ENCODE results near the gene TRH.

The TRH gene

GRCh38 chr3:129976286-129976685 lies 1.8 kb downstream of the TRH start:
- POLR2A ChIA-PET = no interaction called here
- no peak for DNase-seq (ENCODE audit: extremely low spot score)
- TF ChIP-seq, protein P1, sequence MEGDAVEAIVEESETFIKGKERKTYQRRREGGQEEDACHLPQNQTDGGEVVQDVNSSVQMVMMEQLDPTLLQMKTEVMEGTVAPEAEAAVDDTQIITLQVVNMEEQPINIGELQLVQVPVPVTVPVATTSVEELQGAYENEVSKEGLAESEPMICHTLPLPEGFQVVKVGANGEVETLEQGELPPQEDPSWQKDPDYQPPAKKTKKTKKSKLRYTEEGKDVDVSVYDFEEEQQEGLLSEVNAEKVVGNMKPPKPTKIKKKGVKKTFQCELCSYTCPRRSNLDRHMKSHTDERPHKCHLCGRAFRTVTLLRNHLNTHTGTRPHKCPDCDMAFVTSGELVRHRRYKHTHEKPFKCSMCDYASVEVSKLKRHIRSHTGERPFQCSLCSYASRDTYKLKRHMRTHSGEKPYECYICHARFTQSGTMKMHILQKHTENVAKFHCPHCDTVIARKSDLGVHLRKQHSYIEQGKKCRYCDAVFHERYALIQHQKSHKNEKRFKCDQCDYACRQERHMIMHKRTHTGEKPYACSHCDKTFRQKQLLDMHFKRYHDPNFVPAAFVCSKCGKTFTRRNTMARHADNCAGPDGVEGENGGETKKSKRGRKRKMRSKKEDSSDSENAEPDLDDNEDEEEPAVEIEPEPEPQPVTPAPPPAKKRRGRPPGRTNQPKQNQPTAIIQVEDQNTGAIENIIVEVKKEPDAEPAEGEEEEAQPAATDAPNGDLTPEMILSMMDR (IDR thresholded peaks at IDR 0.05; ENCODE audit: control extremely low read depth, extremely low read depth, low read depth, missing control alignments) = no peak
- CTCF ChIA-PET = interaction anchor here (1.5 kb wide), 1 partner anchor 10 kb away, joined by 5 read pairs; no protein-coding TSS in a partner anchor

- ChIA-PET POLR2A (no interaction called here), CTCF (no interaction called here)
- TF ChIP-seq, protein P1 (IDR thresholded peaks at IDR 0.05; ENCODE audit: control extremely low read depth, extremely low read depth, low read depth, missing control alignments) = no peak
- no peak for DNase-seq (ENCODE audit: extremely low spot score)
Measured at GRCh38 chr3:129978123-129978522, 3.6 kb downstream of the TRH start.

DNA sequence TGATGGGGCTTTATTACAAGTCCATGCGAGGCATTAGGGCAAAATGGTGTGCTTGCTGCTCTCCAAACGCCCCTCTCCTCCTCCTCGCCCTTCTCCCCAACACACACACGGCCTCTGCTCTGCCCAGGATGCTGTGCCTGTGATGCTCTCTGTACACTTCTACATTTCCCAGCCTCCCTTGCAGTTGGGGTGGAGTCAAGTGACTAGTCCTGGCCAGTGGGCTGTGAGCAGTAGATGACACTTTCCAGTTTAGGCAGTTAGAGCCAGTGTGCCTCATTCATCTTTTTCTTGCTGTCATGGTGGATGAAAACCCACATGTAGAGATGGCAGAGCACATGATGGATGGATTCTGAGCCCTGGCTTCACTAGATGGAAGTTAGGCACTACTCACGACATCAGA lies 5.4 kb downstream of the TRH start:
- ChIA-PET CTCF (no interaction called here), POLR2A (no interaction called here)
- TF ChIP-seq, protein P1 (IDR thresholded peaks at IDR 0.05; ENCODE audit: control extremely low read depth, extremely low read depth, low read depth, missing control alignments) = no peak
- no peak for DNase-seq (ENCODE audit: extremely low spot score)

DNA sequence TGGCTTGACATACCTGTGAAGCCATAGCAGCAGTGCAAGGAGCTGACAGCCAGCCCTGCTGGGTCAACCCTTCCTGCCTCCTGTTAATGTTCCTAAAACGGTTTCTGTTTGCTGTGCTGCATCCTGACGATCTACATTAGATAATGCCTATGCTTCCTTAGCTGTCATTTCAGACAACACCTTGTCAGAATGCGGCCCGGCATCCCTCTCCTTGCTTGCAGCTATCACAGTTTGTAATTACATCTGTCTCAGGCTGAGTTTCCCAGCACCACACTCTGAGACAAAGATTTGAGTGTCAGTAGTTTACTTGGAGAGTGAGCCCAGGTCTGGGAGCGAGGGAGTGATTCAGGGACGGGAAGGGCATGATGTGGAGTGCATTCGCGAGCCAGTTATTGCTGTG lies 9.0 kb downstream of the TRH start:
- ChIA-PET CTCF (interaction anchor here (1.0 to 1.7 kb wide), 2 partner anchors 19 to 41 kb away, joined by 3 to 7 read pairs; no protein-coding TSS in a partner anchor), POLR2A (no interaction called here)
- TF ChIP-seq, protein P1 (IDR thresholded peaks at IDR 0.05; ENCODE audit: control extremely low read depth, extremely low read depth, low read depth, missing control alignments) = no peak
- DNase-seq (ENCODE audit: extremely low spot score) = no peak

- TF ChIP-seq, protein P1 (IDR thresholded peaks at IDR 0.05; ENCODE audit: control extremely low read depth, extremely low read depth, low read depth, missing control alignments) = no peak
- no peak for DNase-seq (ENCODE audit: extremely low spot score)
- POLR2A ChIA-PET = no interaction called here
- CTCF ChIA-PET = interaction anchor here (1.0 to 1.7 kb wide), 2 partner anchors 19 to 42 kb away, joined by 3 to 7 read pairs; no protein-coding TSS in a partner anchor
Measured at GRCh38 chr3:129984125-129984524, 9.6 kb downstream of the TRH start.

- ChIA-PET POLR2A (no interaction called here), CTCF (interaction anchor here (1.2 to 1.7 kb wide), 2 partner anchors 12 to 43 kb away, joined by 3 to 7 read pairs; no protein-coding TSS in a partner anchor)
- no peak for DNase-seq (ENCODE audit: extremely low spot score)
- TF ChIP-seq, protein P1 (IDR thresholded peaks at IDR 0.05; ENCODE audit: control extremely low read depth, extremely low read depth, low read depth, missing control alignments) = no peak
Measured at GRCh38 chr3:129985113-129985512, 10.6 kb downstream of the TRH start.
